Prostate gland (tissue), 2 donors: ENCODE measurements around the gene PKNOX2.

Experiments
- POLR2AphosphoS5 ChIP-seq: sonication (generic); formaldehyde crosslinking; IDR thresholded peaks from one replicate; pipeline ENCODE4 v1.6.1; 2017; ENCODE audit warnings: antibody characterized with exemption
- TF ChIP-seq, protein P1 (sequence below), 4 experiments: fragments of 200-600 bp in 2 of 4; fragments of 450-650 bp in 2 of 4; sonication (generic) in 2 of 4; IDR thresholded peaks; 1 replicate in 3 of 4; 2 replicates in 1 of 4; pipeline ENCODE4 v1.5.1; 2016 to 2019; ENCODE audit warnings: antibody characterized with exemption in 4 of 4, mild to moderate bottlenecking in 2 of 4, moderate library complexity in 2 of 4

DNA sequence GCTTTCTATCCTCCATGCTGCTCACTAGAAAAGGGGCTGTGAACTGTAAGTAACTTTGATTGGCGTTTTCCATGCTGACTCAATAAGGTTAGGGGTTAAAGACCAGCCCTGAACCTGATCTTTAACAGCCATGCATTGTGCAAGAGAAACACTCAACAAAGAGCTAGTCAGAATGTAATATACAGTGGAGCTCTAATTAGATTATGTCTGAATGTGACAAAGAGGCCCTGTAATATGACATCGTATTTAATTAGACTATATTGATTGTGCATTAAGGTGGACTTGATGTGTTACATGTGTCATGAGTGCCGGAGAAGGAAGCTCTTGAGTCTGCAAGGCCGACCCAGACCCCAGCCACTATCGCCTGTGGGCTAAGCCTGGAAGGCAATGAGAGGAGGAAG lies 70.5 kb downstream of the PKNOX2 start:
- TF ChIP-seq POLR2AphosphoS5, result no peak
- TF ChIP-seq, protein P1, sequence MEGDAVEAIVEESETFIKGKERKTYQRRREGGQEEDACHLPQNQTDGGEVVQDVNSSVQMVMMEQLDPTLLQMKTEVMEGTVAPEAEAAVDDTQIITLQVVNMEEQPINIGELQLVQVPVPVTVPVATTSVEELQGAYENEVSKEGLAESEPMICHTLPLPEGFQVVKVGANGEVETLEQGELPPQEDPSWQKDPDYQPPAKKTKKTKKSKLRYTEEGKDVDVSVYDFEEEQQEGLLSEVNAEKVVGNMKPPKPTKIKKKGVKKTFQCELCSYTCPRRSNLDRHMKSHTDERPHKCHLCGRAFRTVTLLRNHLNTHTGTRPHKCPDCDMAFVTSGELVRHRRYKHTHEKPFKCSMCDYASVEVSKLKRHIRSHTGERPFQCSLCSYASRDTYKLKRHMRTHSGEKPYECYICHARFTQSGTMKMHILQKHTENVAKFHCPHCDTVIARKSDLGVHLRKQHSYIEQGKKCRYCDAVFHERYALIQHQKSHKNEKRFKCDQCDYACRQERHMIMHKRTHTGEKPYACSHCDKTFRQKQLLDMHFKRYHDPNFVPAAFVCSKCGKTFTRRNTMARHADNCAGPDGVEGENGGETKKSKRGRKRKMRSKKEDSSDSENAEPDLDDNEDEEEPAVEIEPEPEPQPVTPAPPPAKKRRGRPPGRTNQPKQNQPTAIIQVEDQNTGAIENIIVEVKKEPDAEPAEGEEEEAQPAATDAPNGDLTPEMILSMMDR (IDR thresholded peaks at IDR 0.05), result no peak
